ENCODE measurements around the gene OR1N1.
"Not testable (repeated sequence)": the region's sequence is repeated elsewhere in the genome, so short reads cannot be mapped to it uniquely, and the experiment has no call there.

The OR1N1 gene

GRCh38 chr9:122527193-122527592 lies at the start of gene OR1N1:
OR1N1 (minus strand) TSS chr9:122527293; CDS start chr9:122527293, 0 bp downstream.
- no peak for DNase-seq (ENCODE audit: low read depth)

- DNase-seq (ENCODE audit: low read depth), result no peak
Measured at GRCh38 chr9:122572456-122572855, 45.4 kb upstream of the OR1N1 start.

GRCh38 chr9:122567901-122568300 lies 40.8 kb upstream of the OR1N1 start:
- no peak for DNase-seq (ENCODE audit: low read depth)

GRCh38 chr9:122562134-122562760 lies 35.2 kb upstream of the OR1N1 start:
- DNase-seq (ENCODE audit: low read depth), result peak; percentile 13

- no peak for DNase-seq (ENCODE audit: low read depth)
Measured at GRCh38 chr9:122561446-122561845, 34.4 kb upstream of the OR1N1 start.

- no peak for DNase-seq (ENCODE audit: low read depth)
Measured at GRCh38 chr9:122552812-122553211, 25.7 kb upstream of the OR1N1 start, which contains the start of gene OR1N2. OR1N2 (plus strand) TSS chr9:122553112; CDS start chr9:122553212, 100 bp downstream.

- DNase-seq (ENCODE audit: low read depth), result no peak
Measured at GRCh38 chr9:122551371-122551770, 24.3 kb upstream of the OR1N1 start.

- DNase-seq (ENCODE audit: low read depth), result no peak
Measured at GRCh38 chr9:122546196-122546595, 19.1 kb upstream of the OR1N1 start.

GRCh38 chr9:122538757-122539156 lies 11.7 kb upstream of the OR1N1 start:
- DNase-seq (ENCODE audit: low read depth), result no peak

GRCh38 chr9:122537066-122537465 lies 10.0 kb upstream of the OR1N1 start:
- not testable (repeated sequence) for DNase-seq (ENCODE audit: low read depth)

GRCh38 chr9:122536134-122536533 lies 9.0 kb upstream of the OR1N1 start:
- no peak for DNase-seq (ENCODE audit: low read depth)

- not testable (repeated sequence) for DNase-seq (ENCODE audit: low read depth)
Measured at GRCh38 chr9:122531157-122531556, 4.1 kb upstream of the OR1N1 start.

GRCh38 chr9:122526602-122527001 lies 491 bp downstream of the OR1N1 start:
- DNase-seq (ENCODE audit: low read depth), result no peak

- no peak for DNase-seq (ENCODE audit: low read depth)
Measured at GRCh38 chr9:122519376-122519775, 7.7 kb downstream of the OR1N1 start.

GRCh38 chr9:122518841-122519240 lies 8.3 kb downstream of the OR1N1 start, which contains the start of gene OR1J4:
OR1J4 (plus strand) TSS chr9:122519141; CDS start chr9:122519141, 0 bp downstream.
- DNase-seq (ENCODE audit: low read depth), result no peak

- DNase-seq (ENCODE audit: low read depth), result no peak
Measured at GRCh38 chr9:122518226-122518625, 8.9 kb downstream of the OR1N1 start.

- DNase-seq (ENCODE audit: low read depth), result no peak
Measured at GRCh38 chr9:122510502-122510901, 16.6 kb downstream of the OR1N1 start, which contains the start of gene OR1J2. OR1J2 (plus strand) TSS chr9:122510802; CDS start chr9:122510802, 0 bp downstream.

GRCh38 chr9:122506964-122507363 lies 20.1 kb downstream of the OR1N1 start:
- no peak for DNase-seq (ENCODE audit: low read depth)

- DNase-seq (ENCODE audit: low read depth), result no peak
Measured at GRCh38 chr9:122498883-122499288, 28.2 kb downstream of the OR1N1 start.

- DNase-seq (ENCODE audit: low read depth), result no peak
Measured at GRCh38 chr9:122479062-122479461, 48.0 kb downstream of the OR1N1 start.

- no peak for DNase-seq (ENCODE audit: low read depth)
Measured at GRCh38 chr9:122477826-122478225, 49.3 kb downstream of the OR1N1 start, which contains the start of gene OR1J1. OR1J1 (minus strand) TSS chr9:122477926; CDS start chr9:122477926, 0 bp downstream.

- no peak for DNase-seq (ENCODE audit: low read depth)
Measured at GRCh38 chr9:122477346-122477745, 49.7 kb downstream of the OR1N1 start.
